ENCODE results near the gene URB1.

DNA sequence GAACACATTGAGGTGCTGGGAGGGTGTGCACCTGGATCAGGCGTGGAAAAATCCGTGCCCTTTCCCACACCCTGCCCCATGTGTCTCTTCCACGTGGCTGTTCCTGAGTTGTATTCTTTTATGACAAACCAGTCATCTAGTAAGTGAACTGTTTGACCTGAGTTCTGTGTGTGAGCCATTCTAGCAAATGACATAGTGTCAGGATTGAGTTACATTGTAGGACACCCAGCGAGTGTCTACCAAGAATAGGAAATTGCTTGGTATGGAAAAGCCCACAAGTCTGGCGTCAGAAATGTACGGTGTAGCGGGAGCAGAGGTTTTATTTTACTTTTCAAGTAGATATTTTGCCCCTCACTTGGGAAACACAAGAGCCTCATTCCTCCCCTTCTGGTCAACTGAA is 95.4 kb downstream of the URB1 start:
- TF ChIP-seq POLR2A (IDR thresholded peaks at IDR 0.05; ENCODE audit: low read length) (no peak), GATA1 (IDR thresholded peaks at IDR 0.05; ENCODE audit: low read depth, low read length) (no peak)

Measured in erythroblast (primary cell).